ELR (cell line): Measurements from ENCODE around the gene CERS5.

Experiments used
- DNase-seq: peaks from one replicate; pipeline ENCODE4 v3.0.0-alpha.2; 2015; ENCODE audit warnings: low read depth

The CERS5 gene

GRCh38 chr12:50132505-50133135 is 34.5 kb downstream of the CERS5 start:
- DNase-seq = no peak

- DNase-seq = no peak
Measured at GRCh38 chr12:50129290-50129689, 37.9 kb downstream of the CERS5 start.

- no peak for DNase-seq
Measured at GRCh38 chr12:50127546-50127945, 39.6 kb downstream of the CERS5 start.

GRCh38 chr12:50123203-50123602 is 44.0 kb downstream of the CERS5 start:
- DNase-seq = no peak

- DNase-seq = no peak
Measured at GRCh38 chr12:50121641-50122040, 45.5 kb downstream of the CERS5 start.

- DNase-seq = no peak
Measured at GRCh38 chr12:50120953-50121352, 46.2 kb downstream of the CERS5 start.

- no peak for DNase-seq
Measured at GRCh38 chr12:50120521-50120920, 46.6 kb downstream of the CERS5 start.

GRCh38 chr12:50119387-50119786 is 47.8 kb downstream of the CERS5 start:
- no peak for DNase-seq

GRCh38 chr12:50117057-50117622 is 50.0 kb downstream of the CERS5 start:
- DNase-seq = no peak

- DNase-seq = peak; percentile 65
Measured at GRCh38 chr12:50112456-50113218, 54.5 kb downstream of the CERS5 start.

- DNase-seq = peak; percentile 100
Measured at GRCh38 chr12:50111693-50112455, 55.3 kb downstream of the CERS5 start, which contains the start of gene COX14. COX14 (plus strand) TSS chr12:50112236; CDS start chr12:50120044, 7,808 bp downstream.

GRCh38 chr12:50111395-50111692 is 55.8 kb downstream of the CERS5 start:
- DNase-seq = no peak

GRCh38 chr12:50110762-50111351 is 56.3 kb downstream of the CERS5 start:
- DNase-seq = peak; percentile 55

- no peak for DNase-seq
Measured at GRCh38 chr12:50110127-50110761, 56.9 kb downstream of the CERS5 start.

- no peak for DNase-seq
Measured at GRCh38 chr12:50109319-50109718, 57.9 kb downstream of the CERS5 start.

- DNase-seq = no peak
Measured at GRCh38 chr12:50107416-50108268, 59.5 kb downstream of the CERS5 start.

GRCh38 chr12:50106907-50107306 is 60.3 kb downstream of the CERS5 start:
- no peak for DNase-seq

- no peak for DNase-seq
Measured at GRCh38 chr12:50105913-50106450, 61.2 kb downstream of the CERS5 start.

GRCh38 chr12:50104417-50105366 is 62.5 kb downstream of the CERS5 start:
- no peak for DNase-seq
